ENCODE measurements around the gene BGN. TPM values are rescaled to one million over a fixed set of nuclear protein-coding genes. Genes with fewer than 3 reads are reported as not detected.

BGN gene
- total and polyA plus RNA-seq, 10 of the 15 experiments (the other 5 are each of a cell fraction or from before 2014, with no cell fraction given), result 0.06 to 0.18 (median 0.12) TPM; not detected in 7

- ATAC-seq (no peak), DNase-seq (ENCODE audit: low read depth, low spot score) (no peak), FAIRE-seq (no peak)
- H3K27me3 ChIP-seq (replicated peaks in 1 of 2; ENCODE audit: control insufficient read depth in 2 of 2, insufficient read depth in 2 of 2, low read length in 1 of 2), result no peaks in the 10 kb centered on the region; a peak in 1 of 4 replicates
- ChIA-PET SMC1A (ENCODE audit: uncharacterized antibody, unreplicated experiment) (interaction anchor here (1.3 kb wide), 1 partner anchor 67 kb away, joined by 3 read pairs; no protein-coding TSS in a partner anchor), CTCF (interaction anchor here (1.4 to 2.3 kb wide), 3 partner anchors 10 to 530 kb away, joined by 4 to 7 read pairs (median 5); no protein-coding TSS in a partner anchor), POLR2A (no interaction called here), RAD21 (ENCODE audit: unreplicated experiment) (no interaction called here)
- peaks cover 6% of the 10 kb centered on the region for H3K79me2 ChIP-seq (ENCODE audit: control insufficient read depth, insufficient read depth, low read length)
- no TSS peak for BruUV-seq (replicated peaks)
- intact Hi-C loops (cut with micrococcal nuclease; ENCODE audit: unreplicated experiment), result loop anchor here (2.0 kb wide), 1 partner anchor 35 kb away; no protein-coding TSS in a partner anchor
- H3K4me3 ChIP-seq, result no peak overlapping the region
- no peak overlapping the region for H3K27ac ChIP-seq (ENCODE audit: control insufficient read depth, insufficient read depth)
- 61% methylated on average over 11 of the region's 11 CpGs for WGBS (ENCODE audit: insufficient coverage, insufficient replicate concordance, low lambda C conversion rate, missing lambda C conversion rate)
- H3K9me3 ChIP-seq (replicated peaks; ENCODE audit: control insufficient read depth, insufficient read depth, low read length), result no peaks in the 10 kb centered on the region
- H3K9ac ChIP-seq (ENCODE audit: control insufficient read depth, insufficient read depth, low read length), result no peak overlapping the region
- no peaks in the 10 kb centered on the region for H3K4me1 ChIP-seq (ENCODE audit: control insufficient read depth, insufficient read depth, low read length)
- H2AFZ ChIP-seq (ENCODE audit: control insufficient read depth, low read depth, low read length), result no peak overlapping the region
- H4K20me1 ChIP-seq (ENCODE audit: control insufficient read depth, insufficient read depth), result no peaks in the 10 kb centered on the region
- H3K36me3 ChIP-seq (ENCODE audit: control insufficient read depth in 2 of 2, insufficient read depth in 2 of 2, low read length in 1 of 2), result no peaks in the 10 kb centered on the region; a peak in 2 of 4 replicates
- H3K4me2 ChIP-seq (ENCODE audit: control insufficient read depth, insufficient read depth), result no peak overlapping the region
- TF ChIP-seq RFX5 (IDR thresholded peaks at IDR 0.05; ENCODE audit: low read depth, low read length) (no peak), ZNF207 (IDR thresholded peaks at IDR 0.05; ENCODE audit: borderline replicate concordance) (no peak)
- in situ Hi-C loops (cut with MboI), result no loop called here
These were observed 23.0 kb upstream of the BGN start for GRCh38 chrX:153471663-153472280.

GRCh38 chrX:153473126-153473525 is 21.7 kb upstream of the BGN start:
- 42% methylated on average over 10 of the region's 10 CpGs for WGBS (ENCODE audit: insufficient coverage, insufficient replicate concordance, low lambda C conversion rate, missing lambda C conversion rate)
- Histone ChIP-seq H4K20me1 (ENCODE audit: control insufficient read depth, insufficient read depth) (no peaks in the 10 kb centered on the region), H3K4me3 (no peak overlapping the region), H2AFZ (ENCODE audit: control insufficient read depth, low read depth, low read length) (no peak overlapping the region), H3K4me1 (ENCODE audit: control insufficient read depth, insufficient read depth, low read length) (no peaks in the 10 kb centered on the region), H3K9ac (ENCODE audit: control insufficient read depth, insufficient read depth, low read length) (no peak overlapping the region), H3K36me3 (ENCODE audit: control insufficient read depth in 2 of 2, insufficient read depth in 2 of 2, low read length in 1 of 2) (no peaks in the 10 kb centered on the region; a peak in 2 of 4 replicates), H3K79me2 (ENCODE audit: control insufficient read depth, insufficient read depth, low read length) (peaks cover 6% of the 10 kb centered on the region), H3K27me3 (replicated peaks in 1 of 2; ENCODE audit: control insufficient read depth in 2 of 2, insufficient read depth in 2 of 2, low read length in 1 of 2) (no peaks in the 10 kb centered on the region; a peak in 1 of 4 replicates), H3K9me3 (replicated peaks; ENCODE audit: control insufficient read depth, insufficient read depth, low read length) (no peaks in the 10 kb centered on the region), H3K4me2 (ENCODE audit: control insufficient read depth, insufficient read depth) (no peak overlapping the region), H3K27ac (ENCODE audit: control insufficient read depth, insufficient read depth) (no peak overlapping the region)
- in situ Hi-C loops (cut with MboI) (no loop called here), intact Hi-C loops (cut with micrococcal nuclease; ENCODE audit: unreplicated experiment) (no loop called here)
- CTCF ChIA-PET, result interaction anchor here (0.9 to 2.0 kb wide), 3 partner anchors 12 to 195 kb away, joined by 3 to 5 read pairs (median 3); no protein-coding TSS in a partner anchor
- ATAC-seq (no peak), DNase-seq (ENCODE audit: low read depth, low spot score) (no peak), FAIRE-seq (no peak)
- RAD21 ChIA-PET (ENCODE audit: unreplicated experiment), result no interaction called here
- POLR2A ChIA-PET, result no interaction called here
- SMC1A ChIA-PET (ENCODE audit: uncharacterized antibody, unreplicated experiment), result interaction anchor here (0.6 kb wide), 1 partner anchor 380 kb away, joined by 3 read pairs; no protein-coding TSS in a partner anchor
- BruUV-seq (replicated peaks), result no TSS peak
- no peak for TF ChIP-seq FOXK2 (IDR thresholded peaks at IDR 0.05)
- TF ChIP-seq MTA3 (IDR thresholded peaks at IDR 0.05; ENCODE audit: borderline replicate concordance, low read length), result no peak
- TF ChIP-seq, protein P1, sequence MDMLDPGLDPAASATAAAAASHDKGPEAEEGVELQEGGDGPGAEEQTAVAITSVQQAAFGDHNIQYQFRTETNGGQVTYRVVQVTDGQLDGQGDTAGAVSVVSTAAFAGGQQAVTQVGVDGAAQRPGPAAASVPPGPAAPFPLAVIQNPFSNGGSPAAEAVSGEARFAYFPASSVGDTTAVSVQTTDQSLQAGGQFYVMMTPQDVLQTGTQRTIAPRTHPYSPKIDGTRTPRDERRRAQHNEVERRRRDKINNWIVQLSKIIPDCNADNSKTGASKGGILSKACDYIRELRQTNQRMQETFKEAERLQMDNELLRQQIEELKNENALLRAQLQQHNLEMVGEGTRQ (IDR thresholded peaks at IDR 0.05; ENCODE audit: borderline replicate concordance, low read depth, low read length), result no peak
- no peak for TF ChIP-seq RB1 (IDR thresholded peaks at IDR 0.05; ENCODE audit: borderline replicate concordance)
- TF ChIP-seq, protein P2, sequence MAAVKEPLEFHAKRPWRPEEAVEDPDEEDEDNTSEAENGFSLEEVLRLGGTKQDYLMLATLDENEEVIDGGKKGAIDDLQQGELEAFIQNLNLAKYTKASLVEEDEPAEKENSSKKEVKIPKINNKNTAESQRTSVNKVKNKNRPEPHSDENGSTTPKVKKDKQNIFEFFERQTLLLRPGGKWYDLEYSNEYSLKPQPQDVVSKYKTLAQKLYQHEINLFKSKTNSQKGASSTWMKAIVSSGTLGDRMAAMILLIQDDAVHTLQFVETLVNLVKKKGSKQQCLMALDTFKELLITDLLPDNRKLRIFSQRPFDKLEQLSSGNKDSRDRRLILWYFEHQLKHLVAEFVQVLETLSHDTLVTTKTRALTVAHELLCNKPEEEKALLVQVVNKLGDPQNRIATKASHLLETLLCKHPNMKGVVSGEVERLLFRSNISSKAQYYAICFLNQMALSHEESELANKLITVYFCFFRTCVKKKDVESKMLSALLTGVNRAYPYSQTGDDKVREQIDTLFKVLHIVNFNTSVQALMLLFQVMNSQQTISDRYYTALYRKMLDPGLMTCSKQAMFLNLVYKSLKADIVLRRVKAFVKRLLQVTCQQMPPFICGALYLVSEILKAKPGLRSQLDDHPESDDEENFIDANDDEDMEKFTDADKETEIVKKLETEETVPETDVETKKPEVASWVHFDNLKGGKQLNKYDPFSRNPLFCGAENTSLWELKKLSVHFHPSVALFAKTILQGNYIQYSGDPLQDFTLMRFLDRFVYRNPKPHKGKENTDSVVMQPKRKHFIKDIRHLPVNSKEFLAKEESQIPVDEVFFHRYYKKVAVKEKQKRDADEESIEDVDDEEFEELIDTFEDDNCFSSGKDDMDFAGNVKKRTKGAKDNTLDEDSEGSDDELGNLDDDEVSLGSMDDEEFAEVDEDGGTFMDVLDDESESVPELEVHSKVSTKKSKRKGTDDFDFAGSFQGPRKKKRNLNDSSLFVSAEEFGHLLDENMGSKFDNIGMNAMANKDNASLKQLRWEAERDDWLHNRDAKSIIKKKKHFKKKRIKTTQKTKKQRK (IDR thresholded peaks at IDR 0.05; ENCODE audit: low read depth, low read length), result no peak
- TF ChIP-seq ESRRA (IDR thresholded peaks at IDR 0.05; ENCODE audit: low read length), result no peak
- TF ChIP-seq MYC (IDR thresholded peaks at IDR 0.05; ENCODE audit: insufficient read depth, insufficient read length, insufficient replicate concordance, low read length, severe bottlenecking), result no peak
- no peak for TF ChIP-seq YBX1 (IDR thresholded peaks at IDR 0.05)
- TF ChIP-seq MYB (IDR thresholded peaks at IDR 0.05; ENCODE audit: borderline replicate concordance, low read depth, low read length), result no peak
- TF ChIP-seq CHD4 (IDR thresholded peaks at IDR 0.05), result no peak
- no peak for TF ChIP-seq RAD51 (IDR thresholded peaks at IDR 0.05)
- no peak for TF ChIP-seq BRCA1 (IDR thresholded peaks at IDR 0.05; ENCODE audit: low read depth, low read length)

Measured in GM12878 (cell line).